OCI-M1 (cell line): ENCODE data around the gene ARL5B.

ENCODE experiments used
- DNase-seq: peaks from one replicate; lab custom pipeline; 2025; lab: John Stamatoyannopoulos, UW

The ARL5B gene

DNA sequence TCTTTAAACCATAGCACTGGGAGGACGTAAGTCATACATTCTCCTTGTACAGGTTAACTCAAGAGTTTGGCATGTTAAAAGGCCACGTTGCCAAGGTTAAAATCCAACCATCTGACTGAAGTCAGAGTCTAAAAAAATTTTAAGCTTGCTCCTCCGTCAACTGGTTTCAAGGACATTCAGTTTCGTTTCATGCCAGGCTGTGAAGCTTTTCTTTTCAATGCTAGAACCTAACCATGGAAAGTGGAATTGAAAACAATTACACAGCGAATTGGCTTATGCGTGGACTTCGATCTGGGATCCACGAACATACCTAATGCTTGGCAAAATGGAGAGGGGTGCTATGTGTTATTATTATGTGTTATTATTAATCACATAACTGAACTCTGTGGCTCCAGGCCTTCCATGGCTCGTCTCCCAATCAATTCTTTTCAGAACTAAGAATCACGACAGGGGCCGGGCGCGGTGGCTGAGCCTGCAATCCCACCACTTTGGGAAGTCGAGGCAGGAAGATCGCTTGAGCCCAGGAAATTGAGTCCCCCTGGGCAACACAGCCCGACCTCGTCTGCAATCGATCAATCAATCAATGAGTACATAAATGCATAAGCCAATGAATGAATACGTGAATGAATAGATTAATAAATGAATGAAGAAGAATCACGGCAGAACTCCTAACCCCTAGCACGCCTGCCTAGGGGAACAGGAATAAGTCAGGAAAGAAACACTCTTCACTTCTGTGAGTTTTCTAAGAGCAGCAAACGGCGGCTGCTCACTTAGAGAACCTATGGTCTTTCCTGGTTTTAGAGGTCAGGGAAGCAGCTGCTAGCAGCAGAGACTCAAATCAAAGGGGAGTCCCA, 733 bp upstream of the ARL5B start:
- DNase-seq: peak; percentile 68

DNA sequence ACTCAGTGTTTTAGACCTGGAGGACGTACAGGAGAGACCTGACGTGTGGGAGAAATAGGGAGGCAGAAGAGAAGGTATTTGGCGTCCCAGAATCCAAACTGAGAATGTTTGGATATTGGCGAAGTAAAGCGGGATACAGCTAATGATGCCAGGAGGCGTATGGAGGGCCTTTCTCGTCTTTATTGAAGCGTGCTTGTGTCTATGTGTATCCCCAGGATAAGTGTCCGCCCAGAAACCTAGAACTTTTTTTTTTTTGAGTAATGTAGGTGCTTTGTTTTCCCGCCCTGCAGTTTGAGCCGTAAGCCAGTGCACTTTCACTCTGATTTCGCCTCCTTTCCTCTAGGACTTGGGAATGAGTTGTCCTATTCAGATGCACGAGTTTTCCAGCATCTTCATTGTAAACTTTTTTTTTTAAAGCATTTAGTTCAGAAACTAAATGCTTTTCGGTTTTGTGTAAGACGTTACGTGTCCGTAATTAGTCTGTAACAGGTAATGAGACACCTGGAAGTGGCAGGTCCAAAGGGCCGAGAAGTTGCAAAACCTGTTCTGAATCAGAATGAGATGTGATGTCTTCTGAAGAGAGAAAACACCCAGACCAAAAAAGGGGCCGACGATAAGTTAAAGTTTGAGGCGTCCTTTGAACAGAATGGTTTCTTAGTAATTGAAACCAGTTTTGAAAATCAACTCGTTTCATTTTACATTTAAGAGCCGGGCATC, 746 bp downstream of the ARL5B start:
- DNase-seq: peak; percentile 70

DNA sequence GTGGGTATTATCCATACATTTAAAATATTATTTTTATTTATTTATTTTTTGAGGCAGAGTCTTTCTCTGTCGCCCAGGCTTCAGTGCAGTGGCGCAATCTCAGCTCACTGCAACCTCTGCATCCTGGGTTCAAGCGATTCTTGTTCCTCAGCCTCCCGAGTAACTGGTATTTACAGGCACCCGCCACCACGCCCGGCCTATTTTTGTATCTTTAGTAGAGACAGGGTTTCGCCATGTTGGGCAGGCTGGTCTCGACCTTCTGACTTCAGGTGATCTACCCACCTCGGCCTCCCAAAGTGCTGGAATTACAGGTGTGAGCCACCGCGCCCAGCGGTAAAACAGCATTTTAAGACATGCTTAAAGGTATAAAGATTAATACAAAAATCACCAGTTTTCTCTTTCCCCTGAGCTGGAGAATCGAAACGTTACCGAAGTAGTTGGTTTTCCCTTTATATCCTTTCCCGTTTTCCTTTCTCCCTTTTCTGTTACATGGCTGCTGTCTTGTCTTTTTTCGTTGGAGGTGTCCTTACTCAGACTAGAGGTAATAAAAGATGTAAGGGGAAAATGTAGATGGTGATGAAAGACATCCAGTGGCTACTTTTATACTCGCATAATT, 1.7 kb downstream of the ARL5B start:
- DNase-seq: no peak

DNA sequence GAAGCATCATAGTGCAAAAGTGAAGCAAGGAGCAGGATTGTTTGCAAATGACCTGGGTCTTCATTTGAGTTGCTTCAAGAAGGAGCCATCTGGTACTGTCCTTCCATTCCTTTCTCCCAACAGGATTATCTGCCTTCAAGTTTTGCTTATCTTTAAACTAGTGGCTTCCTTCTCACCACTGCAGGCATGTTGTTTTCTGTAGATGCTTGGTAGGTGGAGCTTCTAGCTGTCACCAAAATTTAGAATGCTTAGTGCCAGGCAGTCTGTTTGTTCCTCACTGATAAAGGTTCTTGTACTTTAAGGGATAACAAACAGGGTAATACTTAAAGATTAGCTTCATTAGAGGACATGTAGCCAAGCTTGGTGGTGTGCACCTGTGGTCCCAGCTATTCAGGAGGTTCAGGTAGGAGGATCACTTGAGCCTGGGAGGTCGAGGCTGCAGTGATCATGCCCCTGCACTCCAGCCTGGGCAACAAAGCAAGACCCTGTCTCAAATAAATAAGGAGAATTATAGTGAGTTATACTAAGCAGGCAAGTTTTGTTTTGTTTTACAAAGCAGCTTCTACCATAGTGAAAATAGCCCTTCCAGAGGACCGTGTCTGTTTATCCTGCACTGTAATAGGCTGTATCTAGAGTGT, 5.7 kb downstream of the ARL5B start:
- DNase-seq: peak; percentile 62

DNA sequence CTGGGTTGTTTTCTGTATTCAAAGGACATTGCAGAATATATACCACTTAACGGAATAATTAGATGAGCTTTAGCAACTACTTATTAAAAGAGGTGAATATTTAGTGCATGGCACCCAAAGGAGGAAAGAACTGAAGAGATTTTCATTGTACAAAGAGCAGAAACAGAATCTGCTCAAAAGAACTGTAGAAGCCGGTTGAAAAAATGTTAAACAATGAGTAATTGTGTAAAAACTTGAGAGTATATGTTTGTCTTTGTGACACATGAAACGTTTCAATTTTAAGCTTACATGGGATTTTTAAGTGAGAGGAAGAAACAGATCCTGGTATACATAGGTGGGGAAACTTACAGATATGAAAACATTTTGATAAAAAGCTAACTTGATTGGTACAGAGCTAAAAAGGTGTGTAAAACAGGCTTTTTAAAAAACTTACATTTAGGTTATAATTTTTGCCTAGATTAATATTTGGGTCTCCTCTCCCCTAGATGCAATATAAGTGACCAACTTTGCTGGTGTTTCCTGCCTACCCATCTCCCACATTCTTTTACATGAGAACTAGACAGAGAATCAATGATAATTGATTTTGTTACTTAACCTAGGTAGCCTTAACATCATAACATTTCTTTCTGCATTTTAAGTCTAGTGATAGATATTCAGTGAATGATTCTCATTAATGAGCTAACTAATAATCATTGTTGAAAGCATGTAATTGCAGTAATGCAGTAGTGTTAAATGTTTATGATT, 6.8 kb downstream of the ARL5B start:
- DNase-seq: no peak

DNA sequence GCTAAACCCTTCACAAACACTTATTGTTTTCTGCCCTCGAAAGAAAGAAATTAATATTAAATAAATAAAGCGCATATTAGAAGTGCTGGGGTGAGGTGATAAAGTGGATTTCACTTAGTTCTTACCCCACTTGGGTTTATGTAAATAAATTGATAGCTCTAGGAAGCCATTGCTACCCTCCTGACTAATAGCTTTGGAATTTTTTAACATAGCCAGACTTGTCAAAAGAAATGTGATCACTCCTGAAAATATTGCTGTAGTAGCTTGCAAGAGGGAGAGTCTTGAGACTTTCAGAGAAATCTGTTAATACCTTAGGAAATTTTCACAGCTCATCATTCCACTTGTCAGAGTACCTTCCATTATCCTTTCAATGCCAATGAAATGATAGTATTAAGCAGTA, 7.6 kb downstream of the ARL5B start:
- no peak for DNase-seq

DNA sequence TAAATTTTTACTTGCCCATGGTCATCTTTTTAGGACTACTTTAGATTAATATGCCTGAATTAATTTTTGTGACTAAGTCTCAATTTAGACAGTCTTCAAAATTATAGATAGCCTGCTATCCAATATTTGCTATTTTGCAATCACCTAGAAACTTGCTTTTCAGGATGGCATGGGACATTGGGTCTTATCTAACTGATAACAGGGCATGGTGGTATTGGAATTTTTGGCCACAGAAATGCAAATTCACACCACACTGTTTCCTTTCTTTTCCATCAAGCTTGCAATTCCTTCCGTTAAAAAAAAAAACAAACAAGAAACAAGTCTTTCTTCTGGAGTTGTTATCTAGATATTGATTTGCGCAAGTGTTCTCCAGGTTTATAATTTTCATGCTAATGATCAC, 8.8 kb downstream of the ARL5B start:
- no peak for DNase-seq

DNA sequence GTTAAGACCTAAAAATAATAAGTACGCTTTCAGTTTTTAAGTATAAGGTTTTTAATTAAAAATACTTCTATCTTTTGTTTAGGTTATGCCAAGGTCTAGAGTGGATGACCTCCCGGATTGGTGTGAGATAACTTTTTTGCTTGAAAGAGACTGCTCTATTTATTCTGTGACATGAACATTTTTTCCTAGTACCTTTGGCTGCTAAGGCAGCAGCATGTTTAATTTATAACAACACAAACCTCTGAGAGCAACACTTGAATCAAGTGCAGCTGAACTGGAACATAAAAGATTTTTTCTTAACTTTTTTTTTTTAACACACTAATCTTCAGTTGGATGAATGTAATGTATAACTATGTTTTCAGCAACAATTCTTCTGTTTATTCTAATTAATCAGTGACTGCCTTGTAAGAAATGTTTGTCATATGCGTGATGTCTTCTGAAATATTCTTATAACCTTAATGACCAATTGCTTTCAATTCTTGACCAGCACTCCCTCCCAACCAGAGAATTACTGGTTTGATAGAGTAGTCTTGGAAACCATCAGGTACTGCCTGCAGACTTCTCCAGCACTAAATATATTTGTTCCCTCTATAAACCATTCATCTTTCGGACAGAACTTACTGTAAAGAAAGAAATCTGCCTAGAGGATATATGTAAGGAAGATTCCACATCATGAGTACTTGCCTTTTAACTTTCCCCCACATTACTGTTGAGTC, 16.0 kb downstream of the ARL5B start:
- DNase-seq: no peak

DNA sequence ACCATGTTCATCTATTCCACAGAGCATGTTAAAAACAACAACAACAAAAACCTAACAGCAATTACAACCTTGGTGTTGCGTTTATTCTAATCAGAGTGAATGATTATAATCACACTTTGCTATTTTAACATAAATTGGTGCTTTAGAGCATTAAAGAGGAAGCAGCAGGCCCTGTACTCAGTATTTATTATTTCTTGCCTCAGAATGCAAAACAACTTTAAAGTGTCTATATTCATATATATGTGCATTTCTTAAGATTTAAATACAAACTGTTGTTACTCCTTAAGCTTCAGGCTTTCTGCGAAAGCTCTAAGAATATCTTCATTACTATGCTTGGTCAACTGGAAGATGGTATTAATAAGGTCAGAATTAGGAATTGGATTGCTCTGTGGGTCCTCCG, 21.5 kb downstream of the ARL5B start:
- DNase-seq: no peak

DNA sequence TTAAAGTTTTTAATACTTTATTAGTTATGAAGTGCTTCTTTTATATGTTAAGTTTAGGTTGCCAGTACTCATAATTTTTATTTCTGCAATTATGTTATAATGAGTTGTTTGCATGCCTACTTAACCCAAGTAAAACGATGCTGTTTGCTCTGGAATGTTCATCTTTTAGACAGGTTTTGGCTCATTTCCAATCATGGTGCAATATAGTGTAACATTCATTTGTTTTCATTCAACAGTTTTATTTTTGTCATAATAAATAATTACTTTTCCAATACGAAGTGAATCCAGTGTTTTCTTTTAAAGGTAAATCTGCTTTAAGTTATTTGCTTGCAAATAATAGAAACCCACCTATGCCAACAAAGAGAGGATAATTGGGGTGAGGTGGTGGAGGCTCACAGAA, 22.1 kb downstream of the ARL5B start:
- no peak for DNase-seq

DNA sequence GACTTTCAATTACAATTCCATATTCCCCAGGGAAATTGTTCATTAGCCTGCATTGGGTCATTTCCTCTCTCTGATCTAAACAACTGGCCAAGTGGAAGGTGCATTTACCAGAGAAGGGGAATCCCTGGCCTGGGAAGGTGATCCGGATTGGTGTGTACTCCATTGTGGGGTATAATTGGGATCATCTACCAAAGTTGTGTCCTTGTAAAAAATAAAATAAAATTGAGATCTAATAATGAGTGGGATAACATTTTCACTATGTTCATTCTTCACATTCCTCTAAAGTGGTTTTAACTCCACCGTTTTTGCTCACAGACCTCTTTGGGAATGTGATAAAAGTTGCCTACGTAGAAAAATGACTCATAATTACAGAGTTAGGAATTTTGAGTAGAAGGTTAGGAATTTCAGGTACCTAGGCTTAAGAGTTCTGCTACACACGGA, 22.8 kb downstream of the ARL5B start:
- DNase-seq: no peak

DNA sequence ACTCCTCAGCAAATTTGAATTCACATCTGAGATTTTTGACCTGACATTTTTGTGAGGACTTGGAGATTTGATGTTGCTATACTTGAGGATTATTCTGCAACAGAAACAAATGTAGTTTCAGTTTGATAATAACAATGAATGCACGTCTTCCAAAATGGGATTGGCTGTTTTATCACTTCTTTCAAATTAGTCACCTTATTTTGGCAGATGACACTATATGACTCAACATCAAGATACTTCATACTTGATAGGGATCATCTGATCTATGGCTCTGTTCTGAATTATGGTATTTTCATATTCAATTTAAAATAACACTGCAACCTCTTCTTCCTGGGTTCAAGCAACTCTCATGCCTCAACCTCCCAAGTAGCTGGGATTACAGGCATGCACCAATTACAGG, 24.2 kb downstream of the ARL5B start:
- DNase-seq: no peak

DNA sequence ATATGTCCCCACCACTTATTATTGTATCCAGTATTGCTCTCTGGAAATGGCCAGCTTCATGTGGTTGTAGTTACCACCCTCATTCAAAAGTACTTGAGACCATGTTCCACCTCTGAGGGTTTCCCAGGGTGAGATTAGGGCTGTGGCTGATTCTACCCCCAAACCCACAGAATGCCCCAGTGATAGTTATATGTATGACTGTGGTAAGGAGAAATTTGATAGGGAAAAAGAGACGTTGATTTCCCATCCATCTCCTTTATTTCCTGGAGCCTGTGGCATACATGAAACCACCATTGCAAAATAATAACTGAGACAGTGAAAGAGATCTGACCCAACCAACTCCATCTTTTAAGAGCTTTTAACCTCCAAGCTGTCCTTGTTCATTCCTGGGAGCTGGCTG, 25.2 kb downstream of the ARL5B start:
- DNase-seq: no peak

DNA sequence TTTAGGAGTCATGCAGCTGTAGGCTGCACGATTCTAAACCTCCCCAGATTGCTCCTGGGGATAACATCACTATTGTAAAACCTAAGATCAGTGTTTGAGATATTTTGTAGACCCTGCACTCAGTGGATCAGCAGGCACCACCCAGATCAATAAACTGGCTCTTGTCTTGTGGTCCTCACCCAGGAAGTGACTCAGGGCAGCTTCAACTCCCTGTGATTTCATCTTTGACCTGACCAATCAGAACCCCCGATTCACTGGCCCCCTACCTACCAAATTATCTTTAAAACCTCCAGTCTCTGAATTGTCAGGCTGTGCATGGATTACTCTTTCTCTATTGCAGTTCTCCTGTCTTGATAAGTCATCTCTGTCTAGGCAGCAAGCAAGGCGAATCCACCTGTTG, 25.7 kb downstream of the ARL5B start:
- DNase-seq: no peak

DNA sequence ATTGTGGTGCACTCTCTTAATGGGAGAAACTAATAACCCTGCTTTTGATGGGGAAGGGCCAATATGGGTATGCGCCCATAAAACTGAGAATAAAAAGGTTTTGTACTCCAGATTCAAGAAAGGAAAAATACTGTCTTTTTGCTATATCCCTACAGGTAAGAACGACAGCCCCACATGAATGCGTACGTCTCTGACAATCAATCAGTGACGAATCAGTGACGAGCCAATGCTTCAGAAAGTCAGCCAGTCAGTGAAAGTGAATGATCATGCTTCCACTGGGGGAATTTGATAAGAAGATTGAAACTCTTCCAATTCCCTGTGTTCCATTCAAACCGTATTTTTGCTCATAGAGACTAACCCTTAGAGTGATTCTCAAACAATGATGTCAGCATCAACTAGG, 26.3 kb downstream of the ARL5B start:
- DNase-seq: no peak

DNA sequence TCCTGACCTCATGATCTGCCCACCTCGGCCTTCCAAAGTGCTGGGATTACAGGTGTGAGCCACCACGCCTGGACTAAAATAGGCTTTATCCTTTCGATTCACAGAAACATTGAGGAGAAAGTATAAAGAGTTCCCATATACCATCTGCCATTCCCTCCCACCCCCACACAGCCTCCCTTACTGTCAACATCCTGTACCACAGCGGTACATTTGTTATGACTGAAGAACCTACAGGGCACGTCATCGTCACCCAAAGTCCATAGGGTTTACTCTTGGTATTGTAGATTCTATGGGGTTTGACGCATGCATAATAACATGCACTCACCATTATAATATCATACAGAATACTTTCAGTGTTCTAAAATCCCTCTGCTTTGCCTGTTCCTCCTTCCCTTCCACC, 28.0 kb downstream of the ARL5B start:
- DNase-seq: no peak

DNA sequence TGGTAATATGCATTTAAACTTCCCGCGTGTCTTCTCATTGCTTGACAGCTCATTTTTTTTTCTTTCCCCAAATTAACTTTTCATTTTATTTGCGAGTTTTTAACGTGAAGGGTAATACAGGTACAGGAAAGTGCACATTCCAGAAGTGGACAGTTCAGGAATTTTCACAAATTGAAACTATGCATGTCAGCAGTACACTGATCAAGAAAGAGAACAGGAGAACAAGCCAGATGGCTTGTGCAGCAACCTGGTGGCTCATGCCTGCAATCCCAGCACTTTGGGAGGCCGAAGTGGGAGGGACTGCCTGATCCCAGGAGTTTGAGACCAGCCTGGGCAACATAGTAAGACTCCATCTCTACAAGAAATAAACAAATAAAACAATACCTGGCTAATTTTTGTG, 28.5 kb downstream of the ARL5B start:
- DNase-seq: no peak

DNA sequence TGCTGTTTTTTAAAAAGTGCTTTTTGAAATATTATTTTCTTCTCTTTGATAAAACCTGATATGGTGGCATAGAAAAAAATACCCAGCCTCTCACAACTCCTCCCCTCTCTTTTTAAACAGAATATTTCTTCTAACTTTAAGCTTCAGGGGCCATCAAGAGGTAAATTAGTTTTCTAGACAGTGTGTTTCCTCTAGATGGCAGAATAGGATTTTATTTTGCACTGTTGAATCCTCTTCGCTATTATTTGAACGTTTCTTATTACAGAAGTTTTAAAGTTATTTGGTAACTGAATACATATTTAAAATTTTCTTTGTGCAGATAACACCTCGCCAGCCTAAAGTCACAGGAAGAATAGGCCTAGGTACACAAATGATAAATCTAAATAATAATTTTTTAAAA, 30.3 kb downstream of the ARL5B start:
- peak; percentile 72 for DNase-seq

DNA sequence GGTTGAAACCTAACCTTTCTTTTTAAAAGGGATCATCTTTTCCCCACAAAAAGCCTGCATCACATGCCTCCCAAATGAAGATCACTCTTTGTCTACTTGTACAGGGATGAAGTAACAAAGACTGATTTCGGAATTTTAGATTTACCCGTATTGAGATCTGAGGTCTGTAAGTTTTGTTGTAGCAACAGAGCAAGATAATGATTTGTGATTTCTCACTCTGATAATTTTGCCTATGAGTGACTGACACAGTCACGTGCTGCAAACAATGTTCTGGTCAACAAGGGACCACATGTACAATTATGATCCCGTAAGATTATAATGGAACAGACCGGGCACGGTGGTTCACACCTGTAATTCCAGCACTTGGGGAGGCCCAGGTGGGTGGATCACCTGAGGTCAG, 31.3 kb downstream of the ARL5B start:
- no peak for DNase-seq

DNA sequence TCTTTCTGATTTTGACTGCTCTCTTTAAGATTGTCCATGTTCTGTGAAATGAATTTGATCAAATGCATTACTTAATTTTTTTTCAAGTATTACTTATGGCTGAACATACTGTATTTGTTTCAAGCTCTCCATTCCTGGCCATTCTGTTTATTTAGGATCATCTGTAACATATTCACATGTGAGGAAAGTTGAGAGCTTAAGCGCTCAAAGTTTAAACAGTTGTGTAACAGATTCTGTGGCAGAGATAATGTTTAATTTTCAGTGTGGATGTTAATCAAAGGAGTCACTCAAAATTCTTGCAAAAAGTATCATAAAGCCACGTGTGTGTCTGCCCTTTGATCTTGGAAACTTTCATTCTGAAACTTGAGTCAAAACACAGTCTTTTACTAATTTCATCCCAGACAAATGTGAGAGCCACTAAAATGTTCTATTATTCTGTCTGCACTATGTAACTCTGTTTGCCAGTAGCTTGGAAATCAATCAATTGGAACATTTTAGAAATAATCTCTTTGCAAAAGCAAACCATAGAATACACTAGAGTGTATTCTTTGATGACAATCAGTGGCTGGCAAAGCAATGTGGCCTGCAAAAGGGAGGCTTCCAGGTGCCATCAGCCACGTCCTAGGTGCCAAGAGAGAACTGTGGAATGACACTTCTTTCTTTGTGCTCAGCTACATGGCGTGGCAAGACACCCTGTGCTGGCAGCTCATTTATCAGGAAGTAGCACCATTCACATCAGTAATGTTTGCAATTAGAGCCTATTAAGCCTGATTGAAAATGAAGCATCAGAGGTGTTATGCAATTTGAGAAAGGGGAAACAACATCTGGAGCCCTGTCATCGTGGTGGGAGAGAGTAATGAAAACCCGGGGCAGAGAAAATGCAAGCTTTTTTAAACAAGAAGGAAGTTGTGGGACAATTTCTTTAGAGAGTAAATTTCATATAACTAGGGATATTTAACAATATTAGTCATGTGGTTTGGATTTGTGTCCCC, 40.9 kb downstream of the ARL5B start:
- no peak for DNase-seq
